HL-60 (cell line): Measurements from ENCODE around the gene LYRM2.

Source experiments
- DNase-seq, 2 experiments: peaks; one replicate each; pipeline ENCODE4 v3.0.0-alpha.2; 2010 to 2020; ENCODE audit warnings: low read depth in 1 of 2, low spot score in 1 of 2
- H3K27ac ChIP-seq: fragments of 250-450 bp; sonication (Bioruptor Pico); replicated peaks from 2 replicates; pipeline ENCODE4 v1.5.1; 2020; ENCODE audit warnings: mild to moderate bottlenecking, moderate library complexity
- H3K27me3 ChIP-seq: fragments of 250-450 bp; sonication (Bioruptor Pico); 2 replicates; pipeline ENCODE4 v1.5.1; 2021; ENCODE audit warnings: mild to moderate bottlenecking, moderate library complexity; ENCODE audit not compliant: insufficient read depth, poor library complexity, severe bottlenecking
- H3K4me3 ChIP-seq: replicated peaks from 2 replicates; pipeline ENCODE4 v1.5.1; 2011; ENCODE audit warnings: mild to moderate bottlenecking, control low read depth, low read length; ENCODE audit not compliant: insufficient read depth
- CTCF ChIP-seq: IDR thresholded peaks from one replicate; pipeline ENCODE4 v1.5.1; 2011; ENCODE audit warnings: low read length, control low read depth, inconsistent platforms; ENCODE audit not compliant: insufficient read depth
- GABPA ChIP-seq: IDR thresholded peaks from 2 replicates; pipeline ENCODE4 v1.6.1; 2012; ENCODE audit warnings: low read depth
- POLR2AphosphoS5 ChIP-seq: IDR thresholded peaks from 2 replicates; pipeline ENCODE4 v1.6.1; 2012; ENCODE audit warnings: low read depth
- REST ChIP-seq: IDR thresholded peaks from 2 replicates; pipeline ENCODE4 v1.6.1; 2012; ENCODE audit warnings: low read depth; ENCODE audit not compliant: insufficient replicate concordance
- SPI1 ChIP-seq: IDR thresholded peaks from 2 replicates; pipeline ENCODE4 v1.6.1; 2012; ENCODE audit warnings: low read depth, mild to moderate bottlenecking, borderline replicate concordance

The LYRM2 gene

GRCh38 chr6:89669002-89669401 is 30.5 kb upstream of the LYRM2 start:
- Histone ChIP-seq H3K4me3 (no peak overlapping the region), H3K27ac (no peak overlapping the region), H3K27me3 (no peaks in the 10 kb centered on the region)
- DNase-seq = no peak
- no peak for TF ChIP-seq SPI1
- TF ChIP-seq POLR2AphosphoS5 = no peak
- no peak for TF ChIP-seq CTCF
- TF ChIP-seq GABPA = no peak
- no peak for TF ChIP-seq REST

- no peak overlapping the region for H3K4me3 ChIP-seq
- no peak for TF ChIP-seq CTCF
- no peak for TF ChIP-seq GABPA
- no peak for TF ChIP-seq SPI1
- TF ChIP-seq POLR2AphosphoS5 = no peak
- no peak for TF ChIP-seq REST
- DNase-seq = no peak
- no peak overlapping the region for H3K27ac ChIP-seq
- no peaks in the 10 kb centered on the region for H3K27me3 ChIP-seq
Measured at GRCh38 chr6:89667872-89668556, 29.5 kb upstream of the LYRM2 start.

- H3K4me3 ChIP-seq = no peak overlapping the region
- H3K27ac ChIP-seq = no peak overlapping the region
- TF ChIP-seq GABPA (no peak), CTCF (no peak)
- H3K27me3 ChIP-seq = no peaks in the 10 kb centered on the region
- DNase-seq = no peak
Measured at GRCh38 chr6:89662659-89663223, 24.2 kb upstream of the LYRM2 start.

- Histone ChIP-seq H3K27ac (no peak overlapping the region), H3K4me3 (no peak overlapping the region), H3K27me3 (no peaks in the 10 kb centered on the region)
- no peak for DNase-seq
- no peak for TF ChIP-seq CTCF
- no peak for TF ChIP-seq POLR2AphosphoS5
Measured at GRCh38 chr6:89661559-89661958, 23.0 kb upstream of the LYRM2 start.
